Muscle layer of duodenum (tissue), 2 donors: ENCODE results near the gene SH2D6.
A peak's percentile ranks its signal among the peaks of the same experiment; 100 is the strongest.
"Not testable (repeated sequence)": the region's sequence is repeated elsewhere in the genome, so short reads cannot be mapped to it uniquely, and the experiment has no call there.

Experiments
- H3K27ac ChIP-seq: one replicate; pipeline ENCODE4 v1.7.0; 2013; ENCODE audit warnings: mild to moderate bottlenecking, low read length
- H3K27me3 ChIP-seq: one replicate; pipeline ENCODE4 v1.7.0; 2013; ENCODE audit warnings: low read depth, mild to moderate bottlenecking, control low read depth, low read length
- H3K36me3 ChIP-seq, 2 donors: one replicate each; pipeline ENCODE4 v1.7.0; 2013; ENCODE audit warnings: low read length in 2 of 2, control low read depth in 1 of 2, mild to moderate bottlenecking in 1 of 2; ENCODE audit not compliant: insufficient read depth in 2 of 2, control insufficient read depth in 1 of 2
- H3K4me1 ChIP-seq, 2 donors: one replicate each; pipeline ENCODE4 v1.7.0; 2013; ENCODE audit warnings: low read length in 2 of 2, mild to moderate bottlenecking in 2 of 2, control low read depth in 1 of 2, moderate library complexity in 1 of 2; ENCODE audit not compliant: insufficient read depth in 2 of 2, control insufficient read depth in 1 of 2
- H3K4me3 ChIP-seq, 2 donors: one replicate each; pipeline ENCODE4 v1.7.0; 2013; ENCODE audit warnings: low read length in 2 of 2, low read depth in 1 of 2, mild to moderate bottlenecking in 1 of 2
- H3K9me3 ChIP-seq, 2 donors: one replicate each; pipeline ENCODE4 v1.7.0; 2013; ENCODE audit warnings: low read length in 2 of 2, control low read depth in 1 of 2, mild to moderate bottlenecking in 1 of 2; ENCODE audit not compliant: control insufficient read depth in 1 of 2
- donor health status: healthy.

SH2D6 gene

DNA sequence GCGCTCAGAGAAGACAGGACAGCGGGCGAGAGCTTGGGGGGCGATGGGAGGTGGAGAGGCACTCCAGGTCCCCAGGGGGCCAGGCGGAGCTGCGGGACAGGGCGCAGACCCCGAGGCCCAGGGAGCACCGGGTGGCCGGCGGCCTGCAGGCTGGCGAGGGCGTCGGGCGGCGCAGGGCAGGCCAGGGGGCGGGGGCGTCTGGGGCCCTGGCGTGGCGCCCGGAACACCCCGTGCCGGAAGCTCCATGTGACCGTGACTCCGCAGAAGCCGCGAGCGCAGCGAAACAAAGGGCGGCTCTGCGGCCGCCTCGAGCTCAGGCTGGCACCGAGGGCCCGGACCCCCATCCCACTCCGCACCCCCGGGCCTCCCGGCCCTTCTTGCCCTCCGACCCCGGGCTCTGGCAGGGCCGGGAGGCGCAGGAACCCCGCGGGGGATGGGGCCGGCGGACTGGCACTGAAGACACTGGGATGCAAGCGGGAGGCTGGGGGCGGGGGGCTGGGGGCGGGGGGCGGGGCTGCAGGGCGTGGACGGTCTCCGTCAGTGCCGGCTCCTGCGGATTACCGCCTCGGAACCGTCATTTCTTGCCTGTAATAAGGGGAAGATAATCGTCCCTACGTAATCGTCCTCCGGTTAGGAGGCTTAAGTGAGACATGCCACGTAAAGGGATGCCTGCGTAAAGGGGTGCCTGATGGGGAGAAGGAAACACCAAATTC is 19.1 kb downstream of the SH2D6 start:
- H3K27me3 ChIP-seq = no peaks in the 10 kb centered on the region
- peak overlapping the region; percentile 94 for H3K27ac ChIP-seq
- peak overlapping the region; percentile 42 to 53 for H3K4me3 ChIP-seq
- no peaks in the 10 kb centered on the region for H3K36me3 ChIP-seq
- H3K4me1 ChIP-seq = peaks cover 23 to 35% of the 10 kb centered on the region in 2 donors
- H3K9me3 ChIP-seq = no peaks in the 10 kb centered on the region

DNA sequence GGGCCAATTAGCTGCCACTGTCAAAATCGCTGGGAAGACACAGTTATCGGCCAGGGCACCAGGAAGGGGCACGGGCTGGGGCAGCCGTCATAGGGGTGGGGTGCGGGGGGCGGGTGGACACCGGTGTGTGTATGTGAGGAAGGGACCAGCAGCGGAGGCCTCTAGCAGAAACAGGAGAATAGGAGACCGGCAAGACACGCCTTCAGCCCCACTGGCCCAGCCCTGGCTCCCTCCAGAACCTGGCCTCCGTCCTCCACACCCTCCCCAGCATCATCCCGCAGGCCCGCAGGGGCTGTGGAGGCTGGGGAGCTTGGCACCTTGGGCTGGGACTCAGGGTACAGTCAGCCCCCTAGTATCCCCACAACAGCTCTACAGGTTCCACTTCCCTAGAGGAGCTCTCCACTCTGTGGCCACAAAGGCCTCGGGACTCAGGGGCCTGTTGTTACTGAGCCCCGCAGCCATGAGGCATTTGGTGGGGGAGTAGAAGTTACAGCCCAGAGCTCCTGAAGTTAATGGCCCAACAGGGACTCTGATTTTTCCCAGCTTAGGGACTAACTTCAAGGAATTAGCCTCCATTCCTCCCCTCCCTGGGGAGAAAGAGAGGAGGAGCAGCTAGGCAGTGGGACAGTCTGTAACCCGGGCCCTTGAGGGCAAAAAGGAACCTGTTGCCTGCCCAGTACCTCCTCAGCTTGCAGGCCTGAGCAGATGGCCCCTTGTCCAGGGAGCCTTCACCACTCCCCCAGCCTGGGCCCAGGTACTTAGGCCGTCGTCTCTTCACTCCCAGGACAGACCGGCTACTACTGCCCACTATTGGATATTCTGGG is 19.9 kb downstream of the SH2D6 start:
- Histone ChIP-seq H3K36me3 (no peaks in the 10 kb centered on the region), H3K4me3 (peak overlapping the region; percentile 42 to 53), H3K27me3 (no peaks in the 10 kb centered on the region), H3K9me3 (no peaks in the 10 kb centered on the region), H3K4me1 (peaks cover 22 to 31% of the 10 kb centered on the region in 2 donors), H3K27ac (peak overlapping the region; percentile 90)

DNA sequence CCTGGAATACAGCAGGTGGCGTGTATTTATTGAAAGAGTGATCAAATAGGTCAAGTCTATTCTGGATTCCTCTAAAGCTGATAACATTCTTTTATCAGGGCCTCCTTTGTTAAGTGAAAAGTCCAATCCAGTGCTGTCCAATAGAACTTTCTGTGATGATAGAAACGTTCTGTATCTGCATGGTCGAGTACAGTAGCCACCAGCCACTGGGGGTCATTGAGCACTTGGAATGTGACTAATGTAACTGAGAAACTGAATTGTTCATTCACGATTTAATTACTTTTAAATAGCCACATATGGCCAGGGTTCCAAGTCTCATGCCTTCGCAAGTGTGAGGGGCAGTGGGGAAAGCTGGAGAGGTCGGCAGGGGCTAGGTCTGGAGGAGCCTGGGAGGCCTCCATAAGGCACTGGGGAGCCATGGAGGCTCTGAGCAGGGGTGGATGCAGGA is 20.5 kb downstream of the SH2D6 start:
- peaks cover 16 to 24% of the 10 kb centered on the region in 2 donors for H3K4me1 ChIP-seq
- H3K4me3 ChIP-seq = no peak overlapping the region
- no peaks in the 10 kb centered on the region for H3K27me3 ChIP-seq
- peak overlapping the region; percentile 90 for H3K27ac ChIP-seq
- no peaks in the 10 kb centered on the region for H3K9me3 ChIP-seq
- no peaks in the 10 kb centered on the region for H3K36me3 ChIP-seq

DNA sequence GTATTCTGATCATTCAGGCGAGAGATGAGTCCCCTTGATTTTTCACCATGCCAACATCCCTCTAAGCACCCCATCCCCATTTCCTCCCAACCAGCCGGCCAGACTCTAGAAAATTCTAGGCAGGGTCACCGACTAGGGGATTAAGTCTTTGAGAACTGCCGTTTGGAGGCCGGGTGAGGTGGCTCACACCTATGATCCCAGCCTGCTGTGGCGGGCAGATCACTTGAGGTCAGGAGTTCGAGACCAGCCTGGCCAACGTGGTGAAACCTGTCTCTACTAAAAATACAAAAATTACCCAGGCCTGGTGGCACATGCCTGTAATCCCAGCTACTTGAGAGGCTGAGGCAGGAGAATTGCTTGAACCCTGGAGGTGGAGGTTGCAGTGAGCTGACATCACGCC is 21.1 kb downstream of the SH2D6 start:
- Histone ChIP-seq H3K4me1 (peaks cover 15 to 19% of the 10 kb centered on the region in 2 donors), H3K27ac (peak overlapping the region; percentile 90)

DNA sequence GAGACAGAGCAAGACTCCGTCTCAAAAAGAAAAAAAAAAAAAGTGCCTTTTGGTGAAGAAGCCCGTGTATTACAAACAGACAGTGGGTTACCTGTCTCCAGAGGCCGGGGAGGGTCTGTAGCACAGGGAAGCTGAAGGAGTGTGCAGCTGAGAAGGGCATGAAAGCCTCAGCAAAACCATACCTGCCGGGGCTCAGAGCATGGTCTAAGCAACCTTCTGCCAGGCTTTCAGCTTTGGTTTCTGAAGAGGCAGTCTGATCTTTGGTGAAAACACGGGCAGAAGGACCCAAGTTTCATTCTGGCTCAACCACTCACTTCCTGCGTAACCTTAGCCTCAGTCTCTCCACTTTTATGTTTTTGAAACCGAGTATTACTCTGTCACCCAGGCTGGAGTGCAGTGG is 21.5 kb downstream of the SH2D6 start:
- no peaks in the 10 kb centered on the region for H3K36me3 ChIP-seq
- no peak overlapping the region for H3K27ac ChIP-seq
- H3K9me3 ChIP-seq = no peaks in the 10 kb centered on the region
- no peak overlapping the region for H3K4me3 ChIP-seq
- no peaks in the 10 kb centered on the region for H3K27me3 ChIP-seq
- peaks cover 15 to 19% of the 10 kb centered on the region in 2 donors for H3K4me1 ChIP-seq

More for the DNA sequence above, 21.1 kb downstream of the SH2D6 start:
- not testable (repeated sequence) for H3K36me3 ChIP-seq, H3K4me3 ChIP-seq, H3K27me3 ChIP-seq, H3K9me3 ChIP-seq

DNA sequence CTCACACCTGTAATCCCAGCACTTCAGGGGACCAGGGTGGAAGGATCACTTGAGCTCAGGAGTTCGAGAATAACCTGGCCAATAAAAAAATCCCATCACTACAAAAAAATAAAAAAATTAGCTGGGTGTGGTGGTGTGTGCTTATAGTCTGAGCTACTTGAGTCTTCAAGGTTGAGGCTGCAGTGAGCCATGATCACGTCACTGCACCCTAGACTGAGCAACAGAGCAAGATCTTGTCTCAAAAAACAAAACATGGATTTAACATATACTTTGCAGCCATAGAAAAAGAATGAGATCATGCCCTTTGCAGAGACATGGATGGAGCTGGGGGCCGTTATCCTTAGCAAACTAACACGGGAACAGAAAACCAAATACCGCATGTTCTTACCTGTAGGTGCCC is 22.2 kb downstream of the SH2D6 start:
- Histone ChIP-seq H3K9me3 (no peaks in the 10 kb centered on the region), H3K36me3 (no peaks in the 10 kb centered on the region), H3K4me3 (no peak overlapping the region), H3K4me1 (peaks cover 15 to 18% of the 10 kb centered on the region in 2 donors), H3K27me3 (no peaks in the 10 kb centered on the region), H3K27ac (no peak overlapping the region)

DNA sequence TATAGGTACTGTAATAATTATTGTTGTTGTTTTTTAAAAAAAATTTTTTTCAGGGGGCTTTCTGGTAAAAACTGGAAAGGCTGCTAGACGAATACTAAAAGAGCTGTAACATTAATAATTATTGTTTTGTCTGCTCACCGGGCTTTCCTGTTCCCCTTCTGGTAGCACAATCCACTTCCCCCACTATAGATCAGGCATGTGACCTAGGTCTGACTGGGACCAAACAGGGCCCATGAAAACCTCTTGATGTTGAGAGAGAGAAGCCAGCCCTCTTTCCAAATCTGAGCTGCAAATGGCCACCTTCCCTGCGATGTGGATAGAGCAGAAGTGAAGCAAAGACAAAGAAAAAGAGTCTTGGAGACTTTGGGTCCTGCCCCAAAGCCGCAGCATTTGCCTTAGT is 23.4 kb downstream of the SH2D6 start:
- Histone ChIP-seq H3K4me3 (no peak overlapping the region), H3K4me1 (peaks cover 12 to 21% of the 10 kb centered on the region in 2 donors), H3K27me3 (no peaks in the 10 kb centered on the region), H3K27ac (no peak overlapping the region), H3K9me3 (no peaks in the 10 kb centered on the region), H3K36me3 (no peaks in the 10 kb centered on the region)

DNA sequence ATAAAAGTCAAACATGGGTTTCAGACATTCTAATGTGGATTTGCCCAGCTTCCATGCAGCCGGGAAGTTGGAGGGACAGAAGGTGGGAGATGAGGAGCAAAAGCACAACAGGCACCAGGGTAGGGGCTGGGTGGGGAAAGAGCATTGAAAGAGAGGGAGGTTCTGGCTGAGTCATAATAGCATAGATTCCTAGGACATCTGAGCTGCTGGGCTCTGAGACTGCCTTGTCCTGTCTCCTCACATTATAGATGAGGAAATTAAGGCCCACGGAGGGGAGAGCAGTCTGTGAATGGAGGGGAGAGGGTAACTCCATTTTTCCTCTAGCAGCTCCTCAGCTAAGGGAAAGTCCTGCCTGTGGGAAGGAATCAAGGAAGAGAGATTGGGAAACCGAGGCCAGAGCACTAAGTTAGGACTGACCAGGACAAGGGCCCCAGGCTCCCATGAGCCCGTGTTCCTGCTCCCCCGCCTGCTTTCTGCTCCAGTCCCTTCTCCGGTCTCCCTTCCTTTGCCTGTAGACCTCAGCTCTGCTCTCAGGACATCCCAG is 26.2 kb downstream of the SH2D6 start:
- H3K27ac ChIP-seq = no peak overlapping the region
- H3K9me3 ChIP-seq = no peaks in the 10 kb centered on the region

DNA sequence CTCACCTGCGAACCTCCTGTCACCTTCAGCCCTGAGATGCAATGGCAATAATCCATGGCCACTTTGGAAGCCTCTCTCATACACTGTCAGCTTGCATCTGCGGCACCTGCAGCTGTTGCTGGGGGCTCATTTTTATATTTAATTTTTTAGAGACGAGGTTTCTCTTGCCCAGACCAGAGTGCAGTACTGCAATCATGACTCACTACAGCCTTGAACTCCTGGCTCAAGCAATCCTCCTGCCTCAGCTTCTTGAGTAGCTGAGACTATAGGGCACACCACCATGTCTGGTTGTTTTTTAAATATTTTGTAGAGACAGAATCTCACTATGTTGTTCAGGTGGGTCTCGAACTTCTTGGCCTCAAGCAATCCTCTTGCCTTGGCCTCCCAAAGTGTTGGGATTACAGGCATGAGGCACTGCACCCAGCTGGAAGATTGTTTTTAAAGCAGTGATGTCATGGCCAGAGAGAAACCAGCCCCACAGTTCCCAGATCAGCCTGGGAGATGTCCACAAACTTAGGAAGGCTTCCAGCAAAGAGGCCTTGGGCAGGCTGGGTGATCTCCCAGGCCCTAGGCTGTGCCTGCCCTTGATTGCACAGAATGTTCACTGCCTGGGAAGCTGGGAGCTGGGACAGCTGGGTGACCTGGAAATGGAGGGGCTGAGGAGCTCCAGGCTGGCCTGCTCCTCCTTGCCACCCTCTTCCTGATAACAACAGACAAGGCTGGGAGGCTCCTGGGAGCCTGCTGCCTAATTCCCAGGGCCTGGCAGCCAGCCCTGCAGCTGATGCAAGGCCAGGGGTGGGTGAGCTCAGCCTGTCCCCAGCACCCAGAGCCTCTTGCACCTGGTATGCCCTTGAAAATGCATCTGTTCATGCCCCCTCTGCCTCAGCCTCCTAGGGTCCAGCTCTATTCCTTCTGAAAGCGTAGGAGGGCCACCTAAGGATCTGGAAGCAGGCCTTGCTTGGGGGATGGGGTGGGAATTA is 27.1 kb downstream of the SH2D6 start:
- Histone ChIP-seq H3K9me3 (no peaks in the 10 kb centered on the region), H3K27me3 (no peaks in the 10 kb centered on the region), H3K27ac (peak overlapping the region; percentile 23), H3K4me3 (no peak overlapping the region), H3K36me3 (no peaks in the 10 kb centered on the region), H3K4me1 (peaks cover 0 to 9% of the 10 kb centered on the region in 2 donors)

More for the DNA sequence above, 26.2 kb downstream of the SH2D6 start:
- no peaks in the 10 kb centered on the region for H3K36me3 ChIP-seq
- H3K4me1 ChIP-seq = peaks cover 0 to 9% of the 10 kb centered on the region in 2 donors
- no peaks in the 10 kb centered on the region for H3K27me3 ChIP-seq
- no peak overlapping the region for H3K4me3 ChIP-seq

DNA sequence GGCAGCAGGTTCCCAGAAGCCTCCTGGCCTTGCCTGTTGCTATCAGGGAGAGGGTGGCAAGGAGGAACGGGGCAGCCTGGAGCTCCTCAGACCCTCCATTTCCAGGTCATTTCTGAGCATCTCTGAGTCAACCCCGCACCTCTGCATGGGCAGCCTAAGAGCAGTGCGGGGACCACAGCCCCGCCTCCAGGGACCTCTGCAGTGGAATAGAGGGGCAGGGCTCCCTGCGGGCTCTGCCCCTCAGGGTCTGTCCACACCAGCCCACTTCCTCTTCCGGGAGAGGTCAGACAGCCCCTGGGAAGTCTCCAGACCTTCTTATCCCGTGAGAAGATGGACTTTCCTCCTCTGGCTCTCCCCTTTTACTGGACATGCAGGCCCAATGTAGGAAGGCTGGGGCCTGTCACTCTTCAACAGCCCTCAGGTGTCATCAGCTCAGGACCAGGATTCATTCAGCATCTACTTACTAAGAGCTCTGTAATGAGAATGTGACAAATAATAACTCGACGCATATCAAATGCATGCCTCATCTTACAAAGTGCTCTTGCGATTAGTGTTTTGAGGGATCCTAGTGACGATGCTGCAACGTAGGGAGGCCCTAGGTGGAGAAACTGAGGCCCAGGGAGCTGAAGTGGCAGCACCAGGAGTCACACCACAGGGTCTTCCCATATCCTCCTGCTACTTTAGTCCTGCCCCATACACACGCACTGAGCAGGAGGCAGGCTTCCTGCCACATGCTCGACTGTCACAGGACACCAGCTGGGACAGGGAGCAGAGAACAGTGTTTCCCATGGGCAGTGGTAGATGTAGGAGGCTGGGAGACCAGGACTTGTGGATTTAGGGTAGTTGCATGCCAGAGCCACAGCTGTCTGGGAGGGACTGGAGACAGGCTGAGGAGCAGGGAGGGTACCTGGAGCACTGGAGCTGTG is 28.0 kb downstream of the SH2D6 start:
- peaks cover 0 to 9% of the 10 kb centered on the region in 2 donors for H3K4me1 ChIP-seq
- H3K36me3 ChIP-seq = no peaks in the 10 kb centered on the region
- H3K9me3 ChIP-seq = no peaks in the 10 kb centered on the region
- H3K27ac ChIP-seq = peak overlapping the region; percentile 23
- H3K27me3 ChIP-seq = no peaks in the 10 kb centered on the region
- no peak overlapping the region for H3K4me3 ChIP-seq
